Esophagus squamous epithelium (tissue), 4 donors: ENCODE results near the gene MAFF.

Experiments
- CTCF ChIP-seq, 6 experiments: fragments of 450-650 bp in 4 of 6; fragments of 200-600 bp in 2 of 6; sonication (generic) in 2 of 6; IDR thresholded peaks; one replicate each; pipeline ENCODE4 v1.5.1; 2016 to 2019; ENCODE audit warnings: antibody characterized with exemption in 6 of 6, mild to moderate bottlenecking in 4 of 6, moderate library complexity in 4 of 6
- POLR2A ChIP-seq, 4 donors: fragments of 450-650 bp; IDR thresholded peaks; one replicate each; pipeline ENCODE4 v1.6.1; 2017; ENCODE audit warnings: antibody characterized with exemption in 4 of 4, mild to moderate bottlenecking in 4 of 4, moderate library complexity in 3 of 4

- no peak for TF ChIP-seq CTCF (IDR thresholded peaks at IDR 0.05)
- no peak for TF ChIP-seq POLR2A (IDR thresholded peaks at IDR 0.05)
Observed at GRCh38 chr22:38177044-38177443, 24.8 kb upstream of the MAFF start.
